Mucosa of gallbladder (tissue), 1 donor: ENCODE measurements around the gene OR5T3. TPM values are rescaled to one million over a fixed set of nuclear protein-coding genes. Genes with fewer than 3 reads are reported as not detected.
"Not testable (repeated sequence)": the region's sequence is repeated elsewhere in the genome, so short reads cannot be mapped to it uniquely, and the experiment has no call there.

Experiments used
- DNase-seq: peaks from one replicate; pipeline ENCODE4 v3.0.0-alpha.2; 2020; ENCODE audit warnings: low spot score
- total RNA-seq: library from RNA; stranded (reverse); gene quantifications from one replicate; pipeline ENCODE4 v1.2.1, GENCODE V29; 2021
- donor health status: DM: no; HTN: no; CAD: no.

The OR5T3 gene
- not detected for total RNA-seq

DNA sequence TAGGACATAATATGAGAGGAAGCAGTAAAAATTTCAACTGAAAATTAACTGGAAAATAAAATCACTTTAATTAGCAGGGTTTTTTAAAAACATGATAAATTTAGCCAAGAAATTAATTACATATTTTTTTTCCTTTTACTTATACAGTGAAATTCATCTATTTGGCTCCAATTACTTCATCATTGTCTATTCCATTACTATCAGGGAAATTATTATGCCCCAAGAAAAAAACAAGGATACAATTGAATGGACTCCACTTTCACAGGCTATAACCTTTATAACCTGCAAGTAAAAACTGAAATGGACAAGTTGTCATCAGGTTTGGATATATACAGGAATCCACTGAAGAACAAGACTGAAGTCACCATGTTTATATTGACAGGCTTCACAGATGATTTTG lies at the start of gene OR5T3:
OR5T3 (plus strand) TSS at position 301 of the 400 bp plus-strand sequence; CDS start at position 301, 0 bp downstream.
- DNase-seq = no peak

DNA sequence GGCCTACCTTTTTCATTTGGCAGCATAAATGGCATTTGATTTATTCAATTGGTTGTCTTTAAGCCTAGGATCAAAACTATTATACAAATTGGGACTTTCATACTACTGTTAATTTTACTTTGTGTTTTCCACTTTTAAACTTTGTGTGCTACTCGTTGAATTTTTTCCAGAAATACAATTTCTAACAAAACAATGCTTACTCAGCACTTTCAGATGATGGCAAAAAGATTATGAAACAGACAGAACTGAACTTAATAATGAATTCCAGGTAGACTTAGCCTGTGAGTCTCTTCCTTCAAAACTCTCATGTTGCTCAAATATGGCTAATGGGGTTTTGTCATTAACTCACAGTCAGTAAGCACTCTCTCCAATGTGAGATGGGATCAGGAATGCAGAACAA lies 44.3 kb upstream of the OR5T3 start:
- no peak for DNase-seq

DNA sequence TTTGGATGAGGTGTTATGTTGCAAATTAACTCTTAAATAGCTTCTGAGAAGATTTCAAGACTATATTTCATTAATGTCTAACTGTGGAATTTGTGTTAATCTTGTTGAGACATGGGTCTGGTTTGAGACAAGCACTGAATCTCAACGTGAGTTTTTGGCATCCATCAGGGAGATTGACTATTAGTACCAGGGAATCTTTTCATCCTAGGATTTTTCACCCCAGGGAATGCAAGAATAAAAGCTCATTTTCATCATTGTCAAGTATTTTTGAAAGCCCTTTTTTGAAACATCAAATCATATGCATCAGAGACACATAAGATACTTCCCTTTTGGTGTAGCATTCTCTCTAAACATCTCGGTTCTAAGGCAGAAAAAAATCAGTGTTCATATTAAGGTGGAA lies 37.5 kb upstream of the OR5T3 start:
- DNase-seq = no peak

DNA sequence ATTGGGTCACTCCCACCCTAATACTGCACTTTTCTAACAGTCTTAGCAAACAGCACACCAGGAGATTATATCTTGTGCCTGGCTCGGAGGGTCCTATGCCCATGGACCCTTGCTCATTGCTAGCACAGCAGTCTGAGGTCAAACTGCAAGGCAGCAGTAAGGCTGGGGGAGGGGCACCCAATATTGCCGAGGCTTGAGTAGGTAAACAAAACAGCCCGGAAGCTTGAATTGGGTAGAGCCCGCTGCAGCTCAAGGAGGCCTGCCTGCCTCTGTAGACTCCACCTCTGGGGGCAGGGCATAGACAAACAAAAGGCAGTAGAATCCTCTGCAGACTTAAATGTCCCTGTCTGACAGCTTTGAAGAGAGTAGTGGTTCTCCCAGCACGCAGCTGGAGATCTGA lies 32.3 kb upstream of the OR5T3 start:
- not testable (repeated sequence) for DNase-seq

DNA sequence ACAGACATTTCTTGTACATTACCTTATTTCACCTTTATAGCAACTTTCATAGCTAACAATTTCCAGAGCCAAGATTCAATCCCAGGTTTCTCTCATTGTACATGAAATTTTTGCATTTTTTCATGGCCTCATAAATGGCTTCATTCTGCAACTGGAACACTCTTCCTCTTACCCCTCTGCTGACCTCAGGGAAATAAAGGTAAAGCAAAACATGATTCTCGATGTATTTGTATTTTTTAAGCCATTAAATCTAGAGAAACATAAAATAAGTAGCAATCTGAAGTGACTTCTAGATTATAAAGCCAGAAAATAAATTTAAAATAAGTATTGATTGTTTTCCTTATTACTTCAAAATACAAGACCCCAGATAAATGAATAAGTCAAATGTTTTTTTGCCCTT lies 17.9 kb upstream of the OR5T3 start, which contains the start of gene OR5T2:
OR5T2 (minus strand) TSS at position 101 of the 400 bp plus-strand sequence. CDS start 1,193 bp downstream, outside the sequence.
- no peak for DNase-seq

DNA sequence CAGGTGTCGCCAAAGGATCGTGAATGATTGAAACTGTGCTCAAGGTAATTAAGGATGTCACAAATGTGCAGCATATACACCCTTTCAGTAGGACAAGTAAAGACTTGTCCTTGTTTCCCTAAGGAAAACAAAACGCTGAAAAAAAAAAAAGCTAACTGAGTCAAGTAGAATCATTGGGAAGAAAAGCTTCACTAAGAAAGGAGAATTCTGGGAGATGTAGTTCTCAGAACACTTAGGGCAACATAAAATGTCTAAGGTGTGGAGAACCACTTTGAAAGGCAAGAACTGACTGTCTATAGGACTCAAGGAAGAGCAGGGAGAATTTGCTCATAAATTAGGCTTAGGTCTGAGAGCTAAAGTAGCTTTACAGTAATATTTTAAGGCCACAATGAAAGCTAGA lies 19.0 kb downstream of the OR5T3 start:
- no peak for DNase-seq

DNA sequence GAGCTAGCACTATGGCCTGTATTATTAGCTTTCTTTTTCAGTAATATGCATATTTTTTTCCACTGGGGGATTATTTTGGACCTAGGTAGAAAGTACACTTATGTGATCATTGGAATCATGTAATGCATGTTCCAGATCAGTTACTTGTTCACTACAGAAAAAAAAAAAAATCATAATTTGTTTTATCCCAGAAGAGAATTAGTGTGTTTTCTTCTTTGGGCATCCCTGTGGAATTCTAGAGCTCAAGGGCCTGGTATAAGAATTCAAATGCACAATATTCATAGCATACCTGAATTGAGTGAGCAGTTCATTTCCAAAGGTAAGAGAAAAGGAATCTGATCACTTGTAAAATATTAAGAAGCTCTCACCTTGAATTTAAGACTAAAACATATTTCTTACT lies 21.8 kb downstream of the OR5T3 start, which contains the start of gene OR5T1:
OR5T1 (plus strand) TSS at position 301 of the 400 bp plus-strand sequence. CDS start 1,485 bp downstream, outside the sequence.
- DNase-seq = no peak

DNA sequence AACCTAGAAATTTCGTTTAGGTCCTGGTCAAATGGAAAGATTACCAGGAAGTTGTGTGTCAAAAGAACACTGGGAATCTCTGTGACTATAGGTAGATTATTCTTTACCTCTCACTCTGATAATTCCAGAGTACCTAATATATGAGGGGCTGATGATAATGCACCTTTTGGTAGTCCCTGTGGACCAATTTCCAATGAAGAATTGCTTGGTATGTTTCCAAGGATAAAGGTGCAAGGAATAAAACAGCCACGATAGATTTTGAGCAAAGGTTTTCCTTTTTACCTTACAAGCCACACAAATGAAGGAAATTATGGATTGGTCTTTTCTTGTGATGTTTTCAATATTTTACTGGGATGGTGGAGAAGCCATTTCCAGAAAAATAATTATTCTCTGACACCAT lies 40.1 kb downstream of the OR5T3 start, which contains the start of gene OR8H1:
OR8H1 (minus strand) TSS at position 101 of the 400 bp plus-strand sequence. CDS start 1,192 bp downstream, outside the sequence.
- no peak for DNase-seq

DNA sequence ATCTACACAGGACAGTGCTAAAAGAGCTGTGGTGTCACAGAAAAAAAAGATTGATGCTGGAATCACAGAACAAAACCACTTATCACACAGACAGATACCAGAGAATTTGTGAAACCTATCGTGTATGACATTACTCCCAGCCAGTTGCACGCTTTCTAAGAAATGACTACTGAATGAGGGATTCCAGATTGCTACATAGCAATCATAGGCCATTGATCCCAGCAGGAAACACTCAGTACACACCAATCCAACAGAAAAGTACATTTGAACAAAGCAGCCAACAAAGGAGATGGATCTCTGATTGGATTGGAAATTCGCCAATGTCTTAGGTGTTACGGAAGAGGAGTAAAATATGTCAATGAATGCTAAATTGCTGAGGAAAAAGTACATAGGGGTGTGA lies 44.8 kb downstream of the OR5T3 start:
- DNase-seq = no peak

Other genes with a start within 250 kb of the OR5T3 start
- not detected for gene OR5AS1, start 224.6 kb upstream of the OR5T3 start, total RNA-seq
- gene OR8I2, start 158.9 kb upstream of the OR5T3 start, total RNA-seq = not detected
- gene OR8H2, start 148.6 kb upstream of the OR5T3 start, total RNA-seq = not detected
- gene OR8H3, start 129.9 kb upstream of the OR5T3 start, total RNA-seq = not detected
- not detected for gene OR8J3, start 112.1 kb upstream of the OR5T3 start, total RNA-seq
- gene OR8K5, start 91.9 kb upstream of the OR5T3 start, total RNA-seq = not detected
- not detected for gene OR5J2, start 75.6 kb upstream of the OR5T3 start, total RNA-seq
- not detected for gene OR5T2, start 18.0 kb upstream of the OR5T3 start, total RNA-seq
- gene OR5T1, start 21.9 kb downstream of the OR5T3 start, total RNA-seq = not detected
- not detected for gene OR8H1, start 40.0 kb downstream of the OR5T3 start, total RNA-seq
- not detected for gene OR8K3, start 62.9 kb downstream of the OR5T3 start, total RNA-seq
- gene OR8K1, start 93.8 kb downstream of the OR5T3 start, total RNA-seq = not detected
- gene OR8J1, start 102.0 kb downstream of the OR5T3 start, total RNA-seq = not detected
- not detected for gene OR8U1, start 123.4 kb downstream of the OR5T3 start, total RNA-seq
- gene OR5AL1, start 160.4 kb downstream of the OR5T3 start, total RNA-seq = not detected
- gene OR5M3, start 221.1 kb downstream of the OR5T3 start, total RNA-seq = not detected
- gene OR5M8, start 239.1 kb downstream of the OR5T3 start, total RNA-seq = not detected